AG08395 (cell line): ENCODE data around the gene HPX.

Experiments used
- DNase-seq: peaks from one replicate; pipeline ENCODE4 v3.0.0; 2012; ENCODE audit warnings: mixed read lengths, low spot score

Gene HPX

GRCh38 chr11:6440906-6441358 is at the start of gene HPX:
Gene HPX (minus strand): TSS chr11:6440987. CDS start chr11:6440963, 24 bp downstream.
- no peak for DNase-seq

GRCh38 chr11:6489306-6489705 is 48.5 kb upstream of the HPX start:
- no peak for DNase-seq

GRCh38 chr11:6488821-6489220 is 48.0 kb upstream of the HPX start:
- no peak for DNase-seq

- DNase-seq = no peak
Observed at GRCh38 chr11:6488342-6488741, 47.6 kb upstream of the HPX start.

GRCh38 chr11:6486938-6487337 is 46.2 kb upstream of the HPX start:
- DNase-seq = no peak

- no peak for DNase-seq
Observed at GRCh38 chr11:6486256-6486655, 45.5 kb upstream of the HPX start.

GRCh38 chr11:6485661-6486060 is 44.9 kb upstream of the HPX start:
- DNase-seq = no peak

GRCh38 chr11:6483015-6483414 is 42.2 kb upstream of the HPX start:
- DNase-seq = no peak

- DNase-seq = no peak
Observed at GRCh38 chr11:6482441-6482840, 41.7 kb upstream of the HPX start.

GRCh38 chr11:6481924-6482275 is 41.1 kb upstream of the HPX start:
- no peak for DNase-seq

GRCh38 chr11:6481012-6481923 is 40.5 kb upstream of the HPX start, which contains the start of the genes ARFIP2 and TIMM10B:
Gene ARFIP2 (minus strand): TSS chr11:6481331. CDS start chr11:6480421, 910 bp downstream.
Gene TIMM10B (plus strand): TSS chr11:6481501. CDS start chr11:6481517, 16 bp downstream.
- peak; percentile 99 for DNase-seq

GRCh38 chr11:6480299-6480914 is 39.6 kb upstream of the HPX start:
- DNase-seq = no peak

- no peak for DNase-seq
Observed at GRCh38 chr11:6476571-6476970, 35.8 kb upstream of the HPX start.

GRCh38 chr11:6475936-6476335 is 35.1 kb upstream of the HPX start:
- no peak for DNase-seq

- DNase-seq = no peak
Observed at GRCh38 chr11:6474806-6475500, 34.2 kb upstream of the HPX start.

- no peak for DNase-seq
Observed at GRCh38 chr11:6474413-6474792, 33.6 kb upstream of the HPX start.

GRCh38 chr11:6473451-6474412 is 32.9 kb upstream of the HPX start, which contains the start of gene TRIM3:
Gene TRIM3 (minus strand): TSS chr11:6473941. CDS start chr11:6465695, 8,246 bp downstream.
- peak; percentile 99 for DNase-seq

- no peak for DNase-seq
Observed at GRCh38 chr11:6472934-6473333, 32.1 kb upstream of the HPX start.

- no peak for DNase-seq
Observed at GRCh38 chr11:6469599-6469998, 28.8 kb upstream of the HPX start.

GRCh38 chr11:6468712-6469495 is 28.1 kb upstream of the HPX start:
- peak; percentile 67 for DNase-seq

GRCh38 chr11:6459099-6459450 is 18.3 kb upstream of the HPX start:
- no peak for DNase-seq
